Neuronal stem cell (in vitro differentiated cells): ENCODE data around the gene CSNK1D.
A peak's percentile ranks its signal among the peaks of the same experiment; 100 is the strongest.

Experiments used
- DNase-seq: peaks from one replicate; pipeline ENCODE4 v3.0.0-alpha.2; 2013; ENCODE audit warnings: low spot score
- H2AFZ ChIP-seq: one replicate; pipeline ENCODE4 v1.6.1; 2013; ENCODE audit warnings: mild to moderate bottlenecking, low read length, inconsistent platforms
- H2AK5ac ChIP-seq: 2 replicates; pipeline ENCODE4 v1.6.1; 2013; ENCODE audit warnings: low read depth, mild to moderate bottlenecking, inconsistent platforms, low read length, moderate library complexity, mixed read lengths
- H2BK120ac ChIP-seq: 2 replicates; pipeline ENCODE4 v1.6.1; 2013; ENCODE audit warnings: low read depth, mild to moderate bottlenecking, inconsistent platforms, low read length, moderate library complexity, mixed read lengths
- H2BK12ac ChIP-seq: one replicate; pipeline ENCODE4 v1.6.1; 2013; ENCODE audit warnings: low read length, inconsistent platforms
- H2BK15ac ChIP-seq: 2 replicates; pipeline ENCODE4 v1.6.1; 2013; ENCODE audit warnings: mild to moderate bottlenecking, low read length, inconsistent platforms, mixed read lengths
- H2BK5ac ChIP-seq: one replicate; pipeline ENCODE4 v1.6.1; 2013; ENCODE audit warnings: inconsistent platforms, mild to moderate bottlenecking, low read length, moderate library complexity
- H3K14ac ChIP-seq: one replicate; pipeline ENCODE4 v1.6.1; 2013; ENCODE audit warnings: low read length, inconsistent platforms
- H3K18ac ChIP-seq: 2 replicates; pipeline ENCODE4 v1.6.1; 2013; ENCODE audit warnings: low read length, inconsistent platforms
- H3K23ac ChIP-seq: 2 replicates; pipeline ENCODE4 v1.6.1; 2013; ENCODE audit warnings: low read depth, mild to moderate bottlenecking, mixed read lengths, low read length, inconsistent platforms; ENCODE audit not compliant: poor library complexity
- H3K27ac ChIP-seq: replicated peaks from 3 replicates; pipeline ENCODE4 v1.5.1; 2013; ENCODE audit warnings: low read length, inconsistent platforms
- H3K27me3 ChIP-seq, 3 experiments: 2 replicates each; pipeline ENCODE4 v1.6.1; 2013; ENCODE audit warnings: low read length in 3 of 3, mild to moderate bottlenecking in 2 of 3, inconsistent platforms in 1 of 3, low read depth in 1 of 3, mixed read lengths in 1 of 3, moderate library complexity in 1 of 3; ENCODE audit not compliant: control insufficient read depth in 3 of 3, insufficient read depth in 3 of 3
- H3K36me3 ChIP-seq, 2 donors: replicated peaks in 1 of 2; 2 replicates each; pipeline ENCODE4 v1.6.1; 2013; ENCODE audit warnings: low read length in 2 of 2; ENCODE audit not compliant: control insufficient read depth in 2 of 2, insufficient read depth in 2 of 2
- H3K4ac ChIP-seq: 2 replicates; pipeline ENCODE4 v1.6.1; 2013; ENCODE audit warnings: inconsistent platforms, mild to moderate bottlenecking, low read length, moderate library complexity
- H3K4me1 ChIP-seq, 2 donors: 1 replicate in 1 of 2; 2 replicates in 1 of 2; pipeline ENCODE4 v1.6.1; 2013; ENCODE audit warnings: low read length in 2 of 2, low read depth in 1 of 2; ENCODE audit not compliant: control insufficient read depth in 2 of 2, insufficient read depth in 1 of 2
- H3K4me2 ChIP-seq: one replicate; pipeline ENCODE4 v1.6.1; 2013; ENCODE audit warnings: mild to moderate bottlenecking, low read length, inconsistent platforms; ENCODE audit not compliant: insufficient read depth, poor library complexity, severe bottlenecking
- H3K4me3 ChIP-seq, 2 donors: 2 replicates each; pipeline ENCODE4 v1.5.1; 2013; ENCODE audit warnings: low read length in 2 of 2, mild to moderate bottlenecking in 2 of 2, inconsistent platforms in 1 of 2, moderate library complexity in 1 of 2
- H3K79me1 ChIP-seq: one replicate; pipeline ENCODE4 v1.6.1; 2013; ENCODE audit warnings: low read depth, mild to moderate bottlenecking, inconsistent platforms, low read length, moderate library complexity
- H3K9ac ChIP-seq: one replicate; pipeline ENCODE4 v1.6.1; 2013; ENCODE audit warnings: mild to moderate bottlenecking, low read depth, low read length, inconsistent platforms; ENCODE audit not compliant: poor library complexity
- H3K9me3 ChIP-seq, 2 donors: replicated peaks in 1 of 2; 2 replicates each; pipeline versions ENCODE3 to v1.6.1; 2013; ENCODE audit warnings: low read length in 2 of 2, mild to moderate bottlenecking in 2 of 2, inconsistent platforms in 1 of 2, low read depth in 1 of 2, mixed read lengths in 1 of 2, moderate library complexity in 1 of 2; ENCODE audit not compliant: control insufficient read depth in 2 of 2, insufficient read depth in 1 of 2
- H4K8ac ChIP-seq: one replicate; pipeline ENCODE4 v1.6.1; 2013; ENCODE audit warnings: low read depth, mild to moderate bottlenecking, inconsistent platforms, low read length, moderate library complexity
- H4K91ac ChIP-seq: one replicate; pipeline ENCODE4 v1.6.1; 2013; ENCODE audit warnings: low read length, low read depth, mild to moderate bottlenecking, inconsistent platforms; ENCODE audit not compliant: poor library complexity
- WGBS, 2 donors: extraction: QIAGEN DNeasy Blood & Tissue Kit; methylation state at CpG; one replicate each; pipeline ENCODE4 v1.1.7; 2013; ENCODE audit warnings: missing lambda C conversion rate in 2 of 2, mixed read lengths in 1 of 2; ENCODE audit not compliant: insufficient read length in 2 of 2, insufficient replicate concordance in 1 of 2; ENCODE audit errors: extremely low coverage in 2 of 2; 5-methylcytosine and 5-hydroxymethylcytosine counted together

The CSNK1D gene

GRCh38 chr17:82215095-82215971 lies 58.2 kb downstream of the CSNK1D start:
- Histone ChIP-seq H2BK5ac (no peak overlapping the region), H3K9ac (no peak overlapping the region), H2BK15ac (peak overlapping the region; percentile 67), H2BK12ac (no peak overlapping the region), H3K27me3 (no peaks in the 10 kb centered on the region), H3K4me1 (peaks cover 5 to 16% of the 10 kb centered on the region in 2 donors), H2AK5ac (peak overlapping the region; percentile 81), H3K4me3 (no peak overlapping the region), H3K79me1 (no peaks in the 10 kb centered on the region), H3K4ac (no peak overlapping the region), H3K9me3 (no peaks in the 10 kb centered on the region), H3K4me2 (no peak overlapping the region), H3K23ac (peak overlapping the region; percentile 55), H3K14ac (no peak overlapping the region), H3K18ac (peak overlapping the region; percentile 76), H2AFZ (no peak overlapping the region), H3K27ac (no peak overlapping the region), H4K8ac (no peak overlapping the region), H3K36me3 (no peaks in the 10 kb centered on the region), H4K91ac (no peak overlapping the region), H2BK120ac (no peak overlapping the region)
- no peak for DNase-seq
- WGBS, 2 donors = no CpG with 5 or more reads among the region's 25 CpGs

GRCh38 chr17:82214012-82214628 lies 59.4 kb downstream of the CSNK1D start:
- Histone ChIP-seq H3K27ac (no peak overlapping the region), H2BK5ac (no peak overlapping the region), H2BK12ac (peak overlapping the region; percentile 22), H4K91ac (no peak overlapping the region), H4K8ac (no peak overlapping the region), H3K4me2 (no peak overlapping the region), H3K4ac (no peak overlapping the region), H3K9me3 (no peaks in the 10 kb centered on the region), H3K27me3 (no peaks in the 10 kb centered on the region), H2BK15ac (peak overlapping the region; percentile 4), H3K14ac (no peak overlapping the region), H3K4me3 (no peak overlapping the region), H2AK5ac (peak overlapping the region; percentile 90), H3K79me1 (no peaks in the 10 kb centered on the region), H3K4me1 (peaks cover 5 to 16% of the 10 kb centered on the region in 2 donors), H3K36me3 (no peaks in the 10 kb centered on the region), H3K9ac (no peak overlapping the region), H2AFZ (no peak overlapping the region), H2BK120ac (no peak overlapping the region), H3K18ac (no peak overlapping the region), H3K23ac (peak overlapping the region; percentile 55)
- no CpG with 5 or more reads among the region's 11 CpGs for WGBS, 2 donors
- DNase-seq = no peak

GRCh38 chr17:82213251-82214011 lies 60.1 kb downstream of the CSNK1D start:
- H3K4me2 ChIP-seq = peak overlapping the region; percentile 82
- DNase-seq = no peak
- H2BK5ac ChIP-seq = peak overlapping the region; percentile 39
- H2AFZ ChIP-seq = peak overlapping the region; percentile 98
- H3K23ac ChIP-seq = peak overlapping the region; percentile 91
- H4K8ac ChIP-seq = no peak overlapping the region
- H3K4me1 ChIP-seq = peaks cover 5 to 16% of the 10 kb centered on the region in 2 donors
- no peaks in the 10 kb centered on the region for H3K9me3 ChIP-seq
- no CpG with 5 or more reads among the region's 37 CpGs for WGBS, 2 donors
- no peaks in the 10 kb centered on the region for H3K79me1 ChIP-seq
- no peak overlapping the region for H2BK12ac ChIP-seq
- H2BK15ac ChIP-seq = no peak overlapping the region
- H3K18ac ChIP-seq = peak overlapping the region; percentile 99
- no peak overlapping the region for H3K27ac ChIP-seq
- H3K27me3 ChIP-seq = no peaks in the 10 kb centered on the region
- no peak overlapping the region for H4K91ac ChIP-seq
- H3K4ac ChIP-seq = no peak overlapping the region
- peak overlapping the region; percentile 87 for H3K9ac ChIP-seq
- peak overlapping the region; percentile 71 for H3K14ac ChIP-seq
- H2BK120ac ChIP-seq = no peak overlapping the region
- H2AK5ac ChIP-seq = no peak overlapping the region
- peak overlapping the region; percentile 63 to 96 for H3K4me3 ChIP-seq
- H3K36me3 ChIP-seq = no peaks in the 10 kb centered on the region
